ENCODE results near the gene ANKRD17.
"Not testable (repeated sequence)": the region's sequence is repeated elsewhere in the genome, so short reads cannot be mapped to it uniquely, and the experiment has no call there.

The ANKRD17 gene

GRCh38 chr4:73205482-73205881 lies 53.1 kb downstream of the ANKRD17 start:
- H3K36me3 ChIP-seq (ENCODE audit: insufficient read depth), result no peaks in the 10 kb centered on the region
- peaks cover 21% of the 10 kb centered on the region for H3K4me1 ChIP-seq (ENCODE audit: low read depth, poor library complexity, severe bottlenecking)
- H3K79me2 ChIP-seq (ENCODE audit: insufficient read depth, low read depth), result peaks cover 91% of the 10 kb centered on the region
- peaks cover 31% of the 10 kb centered on the region for H4K20me1 ChIP-seq (ENCODE audit: insufficient read depth)
- no peak overlapping the region for H3K4me3 ChIP-seq (IDR thresholded peaks at IDR 0.05; ENCODE audit: insufficient read depth, low read depth, low read length)
- H3K27ac ChIP-seq, result no peak overlapping the region
- H2AFZ ChIP-seq (ENCODE audit: low read depth), result no peak overlapping the region
- TF ChIP-seq CTCF (conservative IDR thresholded peaks at IDR 0.05; ENCODE audit: low read depth, low read length), result no peak
- no peak overlapping the region for H3K4me2 ChIP-seq
- H3K9ac ChIP-seq, result no peak overlapping the region
- H3K27me3 ChIP-seq (ENCODE audit: insufficient read depth, low read depth), result no peaks in the 10 kb centered on the region

GRCh38 chr4:73203976-73204375 lies 54.6 kb downstream of the ANKRD17 start:
- not testable (repeated sequence) for H3K4me2 ChIP-seq; H3K9ac ChIP-seq; H3K27ac ChIP-seq; H3K36me3 ChIP-seq (ENCODE audit: insufficient read depth); H2AFZ ChIP-seq (ENCODE audit: low read depth); H3K4me3 ChIP-seq (IDR thresholded peaks at IDR 0.05; ENCODE audit: insufficient read depth, low read depth, low read length); H3K27me3 ChIP-seq (ENCODE audit: insufficient read depth, low read depth)
- peaks cover 21% of the 10 kb centered on the region for H3K4me1 ChIP-seq (ENCODE audit: low read depth, poor library complexity, severe bottlenecking)
- H4K20me1 ChIP-seq (ENCODE audit: insufficient read depth), result peaks cover 36% of the 10 kb centered on the region
- peaks cover 90% of the 10 kb centered on the region for H3K79me2 ChIP-seq (ENCODE audit: insufficient read depth, low read depth)

- H3K4me2 ChIP-seq, result no peak overlapping the region
- no peak for TF ChIP-seq CTCF (conservative IDR thresholded peaks at IDR 0.05; ENCODE audit: low read depth, low read length)
- no peak overlapping the region for H3K9ac ChIP-seq
- peaks cover 31% of the 10 kb centered on the region for H4K20me1 ChIP-seq (ENCODE audit: insufficient read depth)
- no peak overlapping the region for H2AFZ ChIP-seq (ENCODE audit: low read depth)
- H3K4me3 ChIP-seq (IDR thresholded peaks at IDR 0.05; ENCODE audit: insufficient read depth, low read depth, low read length), result no peak overlapping the region
- no peaks in the 10 kb centered on the region for H3K36me3 ChIP-seq (ENCODE audit: insufficient read depth)
- no peak overlapping the region for H3K27ac ChIP-seq
- H3K27me3 ChIP-seq (ENCODE audit: insufficient read depth, low read depth), result no peaks in the 10 kb centered on the region
- peaks cover 10% of the 10 kb centered on the region for H3K4me1 ChIP-seq (ENCODE audit: low read depth, poor library complexity, severe bottlenecking)
- peaks cover 53% of the 10 kb centered on the region for H3K79me2 ChIP-seq (ENCODE audit: insufficient read depth, low read depth)
These were observed 61.4 kb downstream of the ANKRD17 start for GRCh38 chr4:73197220-73197619.

GRCh38 chr4:73194064-73194463 lies 64.5 kb downstream of the ANKRD17 start:
- H2AFZ ChIP-seq (ENCODE audit: low read depth), result no peak overlapping the region

More at GRCh38 chr4:73194064-73194463, 64.5 kb downstream of the ANKRD17 start:
- no peak overlapping the region for H3K4me3 ChIP-seq (IDR thresholded peaks at IDR 0.05; ENCODE audit: insufficient read depth, low read depth, low read length)
- peaks cover 4% of the 10 kb centered on the region for H3K4me1 ChIP-seq (ENCODE audit: low read depth, poor library complexity, severe bottlenecking)
- peaks cover 21% of the 10 kb centered on the region for H4K20me1 ChIP-seq (ENCODE audit: insufficient read depth)
- no peak overlapping the region for H3K27ac ChIP-seq
- H3K79me2 ChIP-seq (ENCODE audit: insufficient read depth, low read depth), result peaks cover 46% of the 10 kb centered on the region; the same call in 1 of the 2 replicates
- H3K27me3 ChIP-seq (ENCODE audit: insufficient read depth, low read depth), result no peaks in the 10 kb centered on the region
- H3K4me2 ChIP-seq, result no peak overlapping the region
- TF ChIP-seq CTCF (conservative IDR thresholded peaks at IDR 0.05; ENCODE audit: low read depth, low read length), result no peak
- H3K36me3 ChIP-seq (ENCODE audit: insufficient read depth), result no peaks in the 10 kb centered on the region
- no peak overlapping the region for H3K9ac ChIP-seq

Data from KMS-11 (cell line).